HEK293T (cell line): Measurements from ENCODE around the gene CCKAR.

ENCODE experiments used
- ARNT ChIP-seq: fragments of 450-650 bp; IDR thresholded peaks from 2 replicates; pipeline ENCODE4 v1.6.1; 2017; ENCODE audit warnings: mild to moderate bottlenecking
- ELF4 ChIP-seq: fragments of 450-650 bp; IDR thresholded peaks from 2 replicates; pipeline ENCODE4 v1.6.1; 2017; ENCODE audit warnings: antibody characterized with exemption
- SP1 ChIP-seq: fragments of 450-650 bp; IDR thresholded peaks from 2 replicates; pipeline ENCODE4 v1.6.1; 2017

GRCh38 chr4:26533685-26534084, 43.4 kb upstream of the CCKAR start:
- TF ChIP-seq ELF4 (no peak), SP1 (no peak), ARNT (no peak)
